Renal cortical epithelial cell (primary cell): ENCODE results near the gene RIN1. TPM values are rescaled to one million over a fixed set of nuclear protein-coding genes. Genes with fewer than 3 reads are reported as not detected.
"Not testable (repeated sequence)": the region's sequence is repeated elsewhere in the genome, so short reads cannot be mapped to it uniquely, and the experiment has no call there.

Source experiments
- DNase-seq: peaks from one replicate; pipeline ENCODE4 v3.0.0-alpha.2; 2011; ENCODE audit warnings: low read depth
- total RNA-seq: library from RNA; depleted of rRNA; stranded (reverse); fragments of >200 nt; gene quantifications from 2 replicates; pipeline ENCODE4 v1.2.3, GENCODE V29; 2014

RIN1 gene
- total RNA-seq, 1 donor from 2014 or later = 7.4 TPM

- no peak for DNase-seq
Measured at GRCh38 chr11:66360406-66361073, 24.3 kb upstream of the RIN1 start.

GRCh38 chr11:66359662-66360087 lies 23.4 kb upstream of the RIN1 start:
- no peak for DNase-seq

GRCh38 chr11:66350560-66351235 lies 14.5 kb upstream of the RIN1 start:
- not testable (repeated sequence) for DNase-seq

- DNase-seq = no peak
Measured at GRCh38 chr11:66349084-66349386, 12.8 kb upstream of the RIN1 start.

GRCh38 chr11:66347425-66348276 lies 11.4 kb upstream of the RIN1 start, which contains the start of gene B4GAT1:
B4GAT1 (minus strand) TSS chr11:66347629; CDS start chr11:66347545, 84 bp downstream.
- peak; percentile 91 for DNase-seq

GRCh38 chr11:66346476-66347424 lies 10.5 kb upstream of the RIN1 start:
- DNase-seq = no peak

GRCh38 chr11:66345316-66345649 lies 9.0 kb upstream of the RIN1 start:
- no peak for DNase-seq

- peak; percentile 94 for DNase-seq
Measured at GRCh38 chr11:66344550-66345315, 8.5 kb upstream of the RIN1 start, which contains the start of gene BRMS1. BRMS1 (minus strand) TSS chr11:66345104; CDS start chr11:66342234, 2,870 bp downstream.

- DNase-seq = no peak
Measured at GRCh38 chr11:66343176-66343575, 6.9 kb upstream of the RIN1 start.

GRCh38 chr11:66341502-66342126 lies 5.4 kb upstream of the RIN1 start:
- DNase-seq = no peak

- no peak for DNase-seq
Measured at GRCh38 chr11:66340596-66341501, 4.6 kb upstream of the RIN1 start.

GRCh38 chr11:66339686-66340483 lies 3.7 kb upstream of the RIN1 start:
- DNase-seq = no peak

GRCh38 chr11:66339162-66339675 lies 3.0 kb upstream of the RIN1 start:
- peak; percentile 31 for DNase-seq

- no peak for DNase-seq
Measured at GRCh38 chr11:66338276-66339161, 2.3 kb upstream of the RIN1 start.

GRCh38 chr11:66337103-66337899 lies 1.1 kb upstream of the RIN1 start:
- DNase-seq = no peak

- no peak for DNase-seq
Measured at GRCh38 chr11:66335531-66336233, 552 bp downstream of the RIN1 start.
